ENCODE results near the gene ZER1. TPM values are rescaled to one million over a fixed set of nuclear protein-coding genes. Genes with fewer than 3 reads are reported as not detected.

ZER1 gene
- total RNA-seq, 3 donors from 2014 or later (not counting 1 experiment from before 2014, with no cell fraction given) = 35.0 to 37.4 (median 35.2) TPM

GRCh38 chr9:128719919-128720605, 51.7 kb downstream of the ZER1 start:
- no peak overlapping the region for H3K4me3 Mint-ChIP-seq
- ATAC-seq = no peak
- H3K27ac Mint-ChIP-seq = no peak overlapping the region

GRCh38 chr9:128718475-128718874, 53.3 kb downstream of the ZER1 start:
- H3K4me3 Mint-ChIP-seq = no peak overlapping the region
- DNase-seq (no peak), ATAC-seq (no peak)
- H3K27me3 Mint-ChIP-seq (ENCODE audit: low read depth in 2 of 2) = no peaks in the 10 kb centered on the region
- Histone ChIP-seq H3K9me3 (ENCODE audit: control insufficient read depth, insufficient read depth, low read length) (no peaks in the 10 kb centered on the region), H3K36me3 (ENCODE audit: control insufficient read depth, insufficient read depth, low read length) (peaks cover 9% of the 10 kb centered on the region), H3K27me3 (ENCODE audit: control insufficient read depth, insufficient read depth, low read length) (no peaks in the 10 kb centered on the region), H3K27ac (ENCODE audit: low read length) (no peak overlapping the region), H3K4me3 (ENCODE audit: low read length) (no peak overlapping the region), H3K4me1 (ENCODE audit: control insufficient read depth, insufficient read depth, low read length) (peaks cover 10% of the 10 kb centered on the region)
- H3K27ac Mint-ChIP-seq = no peak overlapping the region
- H3K9me3 Mint-ChIP-seq = no peaks in the 10 kb centered on the region
- no peaks in the 10 kb centered on the region for H3K36me3 Mint-ChIP-seq
- WGBS (ENCODE audit: insufficient coverage) = 95% methylated on average over 5 of the region's 5 CpGs
- peaks cover 12 to 19% of the 10 kb centered on the region in 2 donors for H3K4me1 Mint-ChIP-seq
- intact Hi-C loops (cut with micrococcal nuclease) = no loop called here
- no peak for TF ChIP-seq CTCF (IDR thresholded peaks at IDR 0.05)

More at GRCh38 chr9:128719919-128720605, 51.7 kb downstream of the ZER1 start:
- TF ChIP-seq CTCF (IDR thresholded peaks at IDR 0.05) = no peak
- Histone ChIP-seq H3K27me3 (ENCODE audit: control insufficient read depth, insufficient read depth, low read length) (no peaks in the 10 kb centered on the region), H3K4me1 (ENCODE audit: control insufficient read depth, insufficient read depth, low read length) (peaks cover 21% of the 10 kb centered on the region), H3K36me3 (ENCODE audit: control insufficient read depth, insufficient read depth, low read length) (peaks cover 9% of the 10 kb centered on the region), H3K27ac (ENCODE audit: low read length) (no peak overlapping the region), H3K4me3 (ENCODE audit: low read length) (no peak overlapping the region), H3K9me3 (ENCODE audit: control insufficient read depth, insufficient read depth, low read length) (no peaks in the 10 kb centered on the region)
- no peaks in the 10 kb centered on the region for H3K36me3 Mint-ChIP-seq
- no peaks in the 10 kb centered on the region for H3K27me3 Mint-ChIP-seq (ENCODE audit: low read depth in 2 of 2)
- 94% methylated on average over 30 of the region's 30 CpGs for WGBS (ENCODE audit: insufficient coverage)
- peaks cover 24 to 32% of the 10 kb centered on the region in 2 donors for H3K4me1 Mint-ChIP-seq
- intact Hi-C loops (cut with micrococcal nuclease) = loop anchor here (5.0 kb wide), 1 partner anchor 52 kb away; the partner anchor contains the start of gene ZER1
- no peak for DNase-seq
- no peaks in the 10 kb centered on the region for H3K9me3 Mint-ChIP-seq

GRCh38 chr9:128718047-128718446, 53.7 kb downstream of the ZER1 start:
- no peak for TF ChIP-seq CTCF (IDR thresholded peaks at IDR 0.05)
- H3K27me3 Mint-ChIP-seq (ENCODE audit: low read depth in 2 of 2) = no peaks in the 10 kb centered on the region
- WGBS (ENCODE audit: insufficient coverage) = 92% methylated on average over 7 of the region's 8 CpGs
- ATAC-seq (no peak), DNase-seq (no peak)
- no peaks in the 10 kb centered on the region for H3K36me3 Mint-ChIP-seq
- H3K27ac Mint-ChIP-seq = no peak overlapping the region
- Histone ChIP-seq H3K4me1 (ENCODE audit: control insufficient read depth, insufficient read depth, low read length) (peaks cover 5% of the 10 kb centered on the region), H3K9me3 (ENCODE audit: control insufficient read depth, insufficient read depth, low read length) (no peaks in the 10 kb centered on the region), H3K36me3 (ENCODE audit: control insufficient read depth, insufficient read depth, low read length) (peaks cover 9% of the 10 kb centered on the region), H3K27me3 (ENCODE audit: control insufficient read depth, insufficient read depth, low read length) (no peaks in the 10 kb centered on the region), H3K4me3 (ENCODE audit: low read length) (no peak overlapping the region), H3K27ac (ENCODE audit: low read length) (no peak overlapping the region)
- intact Hi-C loops (cut with micrococcal nuclease) = no loop called here
- H3K4me1 Mint-ChIP-seq = peaks cover 9 to 15% of the 10 kb centered on the region in 2 donors
- no peaks in the 10 kb centered on the region for H3K9me3 Mint-ChIP-seq
- no peak overlapping the region for H3K4me3 Mint-ChIP-seq
